RPMI8226 (cell line): ENCODE measurements around the gene ISX.

Source experiments
- DNase-seq: peaks from one replicate; pipeline ENCODE4 v3.0.0-alpha.2; 2015

The ISX gene

DNA sequence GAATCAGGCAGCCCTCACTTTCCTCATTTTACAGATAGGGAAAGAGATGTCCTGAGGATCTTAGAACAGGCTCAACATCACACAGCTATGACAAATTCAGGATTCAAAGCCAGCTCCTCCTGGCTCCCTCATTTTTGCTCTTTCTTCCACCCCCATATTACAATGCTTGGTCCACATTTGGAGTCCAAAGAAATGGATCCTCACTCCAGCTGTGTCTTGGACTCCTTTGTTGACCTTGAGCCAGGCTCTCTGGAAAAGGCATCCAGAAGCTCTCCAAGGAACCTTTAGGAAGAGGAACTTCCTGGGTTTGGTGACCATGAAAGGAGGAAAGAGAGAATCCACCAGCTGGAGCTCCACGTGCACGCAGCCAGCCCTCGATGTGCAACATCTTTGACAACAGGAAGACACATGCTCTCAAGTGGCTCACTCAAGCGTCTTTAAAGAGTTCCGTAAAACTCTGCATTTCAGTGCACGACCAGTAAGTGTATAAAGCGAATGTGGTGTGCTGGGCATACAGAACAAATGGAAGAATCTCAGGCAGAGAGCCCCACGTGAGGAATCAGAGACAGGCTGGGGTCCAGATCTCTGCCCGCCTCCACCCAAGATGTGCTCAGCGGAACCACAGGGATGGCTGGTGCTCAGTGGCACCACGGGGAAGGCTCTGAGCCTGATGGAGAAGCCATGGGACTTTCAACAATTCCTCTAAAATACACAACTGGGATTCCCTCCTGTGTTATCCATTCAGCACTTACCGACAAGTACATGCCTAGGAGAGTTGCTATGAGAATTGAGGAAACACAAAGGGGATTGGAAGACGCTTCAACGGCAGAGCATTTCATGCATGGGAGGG, 48.4 kb downstream of the ISX start:
- DNase-seq = no peak

DNA sequence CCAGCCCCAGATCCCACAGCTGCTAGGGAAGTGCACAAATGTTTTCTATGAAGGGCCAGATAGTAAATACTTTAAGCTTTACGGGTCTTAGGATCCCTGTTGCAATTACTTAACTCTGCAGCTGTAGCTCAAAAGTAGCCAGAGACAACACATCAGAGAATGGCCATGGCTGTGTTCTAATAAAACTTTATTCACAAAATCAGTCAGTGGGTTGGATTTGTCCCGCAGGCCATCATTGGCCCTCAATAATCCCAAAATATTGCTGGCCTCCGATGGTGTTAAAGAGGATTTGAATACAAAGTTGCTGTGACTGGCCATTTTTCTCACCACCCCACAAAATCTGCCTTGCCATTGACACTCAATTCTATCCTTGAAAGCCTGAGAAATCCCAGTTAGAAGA, 49.6 kb downstream of the ISX start:
- DNase-seq = no peak

DNA sequence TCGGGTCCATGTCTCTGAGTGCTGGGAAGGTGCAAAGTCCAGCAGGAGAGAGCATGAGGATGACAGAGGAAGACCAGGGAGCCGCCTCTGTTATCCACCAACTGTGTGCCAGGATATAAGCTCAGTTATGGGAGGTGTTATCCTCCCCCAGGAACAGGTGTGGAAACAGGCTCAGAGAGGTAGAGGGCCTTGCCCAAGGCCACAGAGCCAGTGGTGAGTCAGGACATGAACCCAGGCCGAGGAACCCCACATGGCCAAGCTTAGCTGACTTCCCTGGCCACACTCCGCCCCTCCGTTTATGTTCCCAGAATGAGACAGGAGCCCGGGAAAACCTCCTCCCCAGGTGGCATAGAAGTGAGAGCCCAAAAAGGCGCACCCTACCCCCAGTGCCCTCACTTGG, 50.3 kb downstream of the ISX start:
- no peak for DNase-seq

DNA sequence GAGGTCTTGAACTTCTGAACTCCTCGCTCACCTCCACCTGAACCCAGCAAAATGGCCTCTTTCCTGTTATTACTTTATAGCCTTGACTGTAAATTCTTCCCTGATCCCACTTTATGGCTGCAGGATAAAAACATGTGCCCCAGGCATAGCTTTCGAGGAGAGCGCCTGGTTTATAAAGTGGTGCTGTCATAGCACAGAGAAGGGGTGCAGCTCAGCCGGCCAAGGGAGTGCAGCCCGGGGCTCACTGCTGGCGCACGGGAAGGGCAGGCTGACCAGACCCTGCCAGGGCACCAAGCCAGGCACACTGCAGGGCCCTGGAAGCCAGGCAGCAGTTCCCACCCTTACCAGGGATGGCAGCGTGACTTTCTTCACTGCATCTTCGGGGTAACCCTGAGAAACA, 50.9 kb downstream of the ISX start:
- no peak for DNase-seq

DNA sequence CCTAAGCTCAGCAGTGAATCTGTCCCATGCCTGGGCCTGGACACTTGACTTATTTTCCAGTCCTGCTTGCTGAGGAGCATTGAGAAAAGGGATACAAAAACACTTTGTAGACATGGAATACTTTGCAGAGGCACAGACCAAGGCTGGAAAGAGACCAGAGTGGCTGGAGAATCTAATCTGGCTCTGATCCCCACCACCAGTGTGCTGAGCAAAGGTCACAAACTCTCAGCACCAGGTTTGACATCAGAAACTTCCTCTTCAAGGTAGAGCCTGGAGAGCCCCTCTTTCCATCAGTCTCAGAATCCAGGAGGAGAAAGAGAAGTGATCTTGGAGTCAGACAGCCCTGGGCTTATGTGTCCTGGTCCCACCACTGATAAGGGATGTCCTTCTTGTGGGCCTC, 53.5 kb downstream of the ISX start:
- DNase-seq = no peak

DNA sequence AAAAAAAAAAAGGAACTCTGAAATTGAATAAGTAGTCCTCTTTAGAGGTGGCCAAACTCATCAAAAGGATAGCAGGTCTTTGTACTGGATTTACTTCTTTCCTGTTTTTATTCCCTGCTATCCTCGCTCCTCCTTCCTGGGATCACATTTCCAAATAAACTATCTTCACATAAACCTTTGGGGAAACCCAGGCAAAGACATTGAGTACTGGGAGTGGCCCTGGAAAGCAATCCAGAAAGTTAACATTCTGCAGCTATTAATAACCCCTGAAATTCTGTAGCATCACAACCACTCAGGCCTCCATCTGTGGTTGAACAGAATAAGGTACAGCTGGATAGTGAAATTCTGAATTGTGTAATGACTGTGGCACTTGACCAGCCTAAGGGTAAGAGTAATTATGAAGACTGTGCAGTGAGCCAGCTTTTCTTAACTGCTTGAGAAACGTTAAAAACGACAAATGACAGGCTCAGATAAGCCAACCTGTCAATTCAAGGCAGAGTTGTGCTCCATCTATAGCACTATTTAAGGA, 58.8 kb downstream of the ISX start:
- DNase-seq = no peak

DNA sequence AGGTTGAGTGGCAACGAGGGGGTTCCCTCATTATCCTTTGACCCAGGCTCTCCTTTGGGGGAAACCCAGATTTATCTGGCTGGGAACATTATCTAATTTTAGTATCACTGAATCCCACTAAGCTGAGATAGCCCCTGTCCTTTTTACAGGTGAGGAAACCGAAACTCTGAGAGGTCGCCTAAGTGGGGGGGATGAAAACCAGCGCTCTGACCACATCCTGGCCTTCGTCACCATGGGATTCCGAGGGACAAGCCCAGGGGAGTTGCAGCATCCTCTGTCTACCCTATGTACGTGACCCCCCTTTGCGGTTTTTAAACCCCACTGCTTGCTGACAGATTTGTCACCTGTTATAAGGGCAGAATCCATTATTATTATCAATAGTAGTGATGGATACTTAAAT, 61.0 kb downstream of the ISX start:
- DNase-seq = no peak

DNA sequence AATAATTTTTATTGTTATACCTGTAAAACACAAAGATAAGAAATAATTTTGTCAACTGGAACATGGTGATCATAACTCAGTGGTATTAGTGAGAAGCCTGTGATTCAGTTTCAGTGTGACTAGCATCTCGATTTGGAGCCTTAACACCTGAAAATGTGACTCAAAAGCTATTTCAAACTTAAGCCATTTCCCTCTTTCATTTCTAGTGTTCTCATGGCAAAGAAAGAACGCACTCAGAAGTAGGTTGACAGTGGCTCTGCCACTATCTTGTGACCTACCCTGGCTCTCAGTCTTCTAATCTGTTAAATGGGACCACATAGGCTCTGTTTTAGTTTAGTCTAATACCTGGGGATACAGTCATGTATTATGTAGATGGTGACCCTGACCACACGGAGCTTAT, 62.7 kb downstream of the ISX start:
- DNase-seq = no peak

DNA sequence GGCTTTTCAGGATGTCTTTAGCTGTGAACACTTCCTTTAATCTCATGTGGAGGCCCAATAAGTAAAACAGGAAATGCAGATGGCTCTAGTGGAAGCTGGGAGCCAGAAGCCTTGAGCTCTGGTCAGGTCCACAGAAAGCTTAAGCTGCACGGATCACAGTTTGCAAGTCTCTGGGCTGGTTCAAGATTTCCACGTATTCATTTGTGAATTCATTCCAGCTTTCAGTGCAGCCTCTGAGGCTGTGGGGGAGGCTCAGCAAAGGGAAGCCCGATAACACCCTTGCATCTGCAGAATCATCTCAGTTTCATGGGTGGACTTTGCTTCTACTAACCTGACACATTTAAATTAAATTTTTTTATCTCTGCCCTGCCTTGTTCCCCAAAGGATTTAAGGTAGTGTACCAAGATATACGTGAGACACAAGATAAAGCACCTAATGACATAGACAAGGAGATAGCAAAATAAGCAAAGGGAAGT, 65.6 kb downstream of the ISX start:
- DNase-seq = no peak

DNA sequence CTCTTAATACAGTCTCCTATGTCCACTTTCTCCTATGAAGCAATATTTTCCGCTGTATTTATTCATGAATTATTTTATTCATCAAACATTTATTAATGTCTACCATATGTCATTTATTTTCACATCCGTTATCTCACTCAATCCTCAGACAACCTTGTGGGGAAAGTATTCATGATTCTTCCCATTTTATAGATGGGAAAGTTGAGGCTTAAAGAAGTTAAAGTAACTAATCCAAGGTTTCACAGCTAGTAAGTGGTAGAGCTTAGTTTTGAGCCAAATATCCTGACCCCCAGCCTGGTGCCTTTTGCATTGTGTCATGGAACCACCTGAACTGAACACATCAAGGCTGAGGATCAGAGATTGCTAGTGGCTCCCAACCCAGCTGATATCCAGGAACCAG, 66.6 kb downstream of the ISX start:
- DNase-seq = no peak

DNA sequence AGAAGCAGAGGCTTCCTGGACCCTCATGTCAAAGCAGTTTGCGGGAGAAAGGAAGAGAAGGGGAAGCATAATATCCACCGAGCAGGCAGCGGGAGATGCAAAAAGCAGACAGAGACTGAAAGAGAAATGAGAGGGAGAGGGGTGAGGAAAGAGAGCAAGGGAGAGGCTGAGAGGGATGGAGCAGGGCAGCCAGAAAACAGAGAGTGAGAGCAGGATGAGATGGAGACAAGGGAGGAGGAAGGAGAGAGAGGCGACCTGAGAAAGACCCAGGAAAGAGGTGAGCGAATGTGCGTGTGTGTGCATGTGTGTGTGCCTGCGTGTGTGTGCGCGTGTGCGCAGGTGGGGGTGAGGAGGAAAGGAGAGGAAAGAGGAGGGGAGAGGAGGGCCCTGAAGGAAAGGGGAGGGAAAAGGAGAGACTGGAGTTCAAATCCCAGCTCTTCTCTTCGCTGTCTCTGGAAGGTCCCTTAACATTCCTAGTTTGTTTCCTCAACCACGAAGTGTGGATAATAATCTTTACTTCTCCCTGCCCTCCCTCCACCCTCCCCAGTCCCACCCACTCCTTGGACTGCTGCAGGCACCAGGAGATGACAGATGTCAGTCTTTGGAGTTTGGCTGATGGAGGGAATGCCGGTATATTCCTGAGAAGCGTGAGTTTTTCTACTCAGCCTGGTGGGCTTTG, 67.9 kb downstream of the ISX start:
- DNase-seq = no peak

DNA sequence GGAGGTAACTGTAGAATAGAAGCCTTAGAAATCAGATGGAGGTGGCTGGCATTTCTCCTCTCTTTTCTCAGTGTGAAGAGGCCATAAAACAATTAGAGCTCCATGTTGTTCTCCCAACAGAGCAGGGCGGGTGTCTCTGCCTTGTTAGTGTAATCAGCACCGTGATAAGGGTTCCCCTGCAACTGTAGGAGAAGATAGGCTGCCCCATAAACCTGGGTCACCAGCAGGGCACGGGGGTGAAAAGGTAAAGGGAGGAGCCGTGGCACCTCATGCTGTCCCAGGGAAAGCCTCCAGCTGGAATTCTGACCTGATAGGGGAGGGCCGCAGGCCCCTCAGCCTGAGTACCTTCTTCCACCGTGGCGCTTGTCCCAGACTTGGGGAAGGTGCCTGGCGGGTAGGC, 68.7 kb downstream of the ISX start:
- DNase-seq = no peak

DNA sequence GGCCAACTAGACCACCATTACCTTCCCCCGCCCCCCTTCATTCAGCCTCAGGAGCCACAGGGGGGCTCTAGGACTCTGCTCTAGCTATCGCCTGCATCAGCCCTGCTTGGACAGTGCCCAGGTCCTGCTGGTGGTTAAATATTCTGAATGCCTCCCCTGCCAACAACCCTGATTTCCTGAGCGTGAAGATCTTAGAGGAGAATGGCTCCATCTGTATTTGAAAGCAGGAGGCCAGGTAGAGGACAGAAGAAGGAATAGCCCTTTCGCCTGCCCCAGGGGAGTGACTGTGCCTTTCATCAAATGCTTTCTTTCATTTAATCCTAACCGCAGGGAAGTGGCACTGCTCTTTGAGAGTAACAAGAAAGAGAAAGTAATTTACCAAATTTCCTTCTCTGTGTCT, 69.2 kb downstream of the ISX start:
- DNase-seq = no peak
